HUES48 (cell line): ENCODE results near the gene MPDZ.

ENCODE experiments used
- H3K27ac ChIP-seq: one replicate; pipeline ENCODE4 v1.7.0; 2013; ENCODE audit warnings: low read depth, low read length, inconsistent platforms
- H3K27me3 ChIP-seq: 2 replicates; pipeline ENCODE4 v1.6.1; 2013; ENCODE audit warnings: mild to moderate bottlenecking, low read length; ENCODE audit not compliant: control insufficient read depth, insufficient read depth
- H3K36me3 ChIP-seq: 2 replicates; pipeline ENCODE4 v1.6.1; 2013; ENCODE audit warnings: low read length; ENCODE audit not compliant: control insufficient read depth, insufficient read depth
- H3K4me1 ChIP-seq: 2 replicates; pipeline ENCODE4 v1.6.1; 2013; ENCODE audit warnings: mild to moderate bottlenecking, low read length; ENCODE audit not compliant: control insufficient read depth, insufficient read depth
- H3K4me3 ChIP-seq: 2 replicates; pipeline ENCODE4 v1.5.1; 2013; ENCODE audit warnings: mild to moderate bottlenecking, low read depth, low read length
- H3K9ac ChIP-seq: 2 replicates; pipeline ENCODE4 v1.6.1; 2013; ENCODE audit warnings: mild to moderate bottlenecking, low read depth, low read length, moderate library complexity
- H3K9me3 ChIP-seq: 2 replicates; pipeline ENCODE4 v1.6.1; 2013; ENCODE audit warnings: low read length; ENCODE audit not compliant: control insufficient read depth, insufficient read depth

MPDZ gene

DNA sequence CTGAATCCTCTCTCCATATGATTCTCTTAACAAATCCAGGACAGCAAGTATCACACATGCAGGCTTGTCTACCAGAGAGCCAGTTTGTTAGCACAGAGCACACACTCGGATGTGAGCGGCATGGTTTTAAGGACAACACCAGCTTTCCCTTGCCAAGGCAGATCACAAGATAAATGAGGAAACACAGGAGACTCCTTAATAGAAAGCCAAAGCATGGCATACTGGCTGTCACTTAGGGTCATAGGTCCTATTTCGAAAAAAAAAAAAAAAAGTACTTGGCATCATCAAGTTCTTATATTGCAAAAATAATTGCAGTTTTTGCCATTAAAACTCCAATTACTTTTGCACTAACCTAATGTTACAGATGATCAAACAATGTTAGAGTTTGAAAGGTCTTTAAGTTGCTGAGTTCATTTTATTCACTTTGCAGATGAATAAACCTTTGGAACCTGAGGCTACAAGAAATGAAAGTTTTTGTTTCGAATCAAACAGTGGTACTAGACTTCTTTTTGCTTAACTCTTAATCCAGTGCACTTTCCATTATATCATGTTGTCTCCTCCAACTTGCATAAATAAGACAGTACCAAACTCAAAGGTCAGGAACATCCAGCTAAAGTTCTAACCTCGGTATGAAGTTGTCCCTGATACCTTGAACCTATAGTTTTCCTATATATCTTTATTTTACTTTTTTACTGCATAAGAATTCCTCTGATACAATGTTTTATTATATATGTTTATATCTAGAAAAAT is 138.5 kb downstream of the MPDZ start:
- no peaks in the 10 kb centered on the region for H3K9me3 ChIP-seq
- H3K9ac ChIP-seq = no peak overlapping the region
- H3K4me1 ChIP-seq = peaks cover 31% of the 10 kb centered on the region
- peaks cover 32% of the 10 kb centered on the region for H3K36me3 ChIP-seq
- H3K27ac ChIP-seq = no peak overlapping the region
- no peaks in the 10 kb centered on the region for H3K27me3 ChIP-seq
- no peak overlapping the region for H3K4me3 ChIP-seq

- Histone ChIP-seq H3K27me3 (no peaks in the 10 kb centered on the region), H3K36me3 (peaks cover 45% of the 10 kb centered on the region), H3K4me1 (peaks cover 28% of the 10 kb centered on the region), H3K9ac (no peak overlapping the region; the same call in 1 of the 2 replicates), H3K27ac (peak overlapping the region; percentile 81), H3K9me3 (no peaks in the 10 kb centered on the region), H3K4me3 (peak overlapping the region; percentile 21; the same call in 1 of the 2 replicates)
Observed at GRCh38 chr9:13139641-13140171, 139.8 kb downstream of the MPDZ start.

- no peak overlapping the region for H3K27ac ChIP-seq
- H3K4me3 ChIP-seq = no peak overlapping the region
- no peaks in the 10 kb centered on the region for H3K9me3 ChIP-seq
- peaks cover 9% of the 10 kb centered on the region for H3K4me1 ChIP-seq
- no peaks in the 10 kb centered on the region for H3K27me3 ChIP-seq
- no peak overlapping the region for H3K9ac ChIP-seq
- H3K36me3 ChIP-seq = peaks cover 66% of the 10 kb centered on the region
Observed at GRCh38 chr9:13137426-13137825, 142.1 kb downstream of the MPDZ start.

DNA sequence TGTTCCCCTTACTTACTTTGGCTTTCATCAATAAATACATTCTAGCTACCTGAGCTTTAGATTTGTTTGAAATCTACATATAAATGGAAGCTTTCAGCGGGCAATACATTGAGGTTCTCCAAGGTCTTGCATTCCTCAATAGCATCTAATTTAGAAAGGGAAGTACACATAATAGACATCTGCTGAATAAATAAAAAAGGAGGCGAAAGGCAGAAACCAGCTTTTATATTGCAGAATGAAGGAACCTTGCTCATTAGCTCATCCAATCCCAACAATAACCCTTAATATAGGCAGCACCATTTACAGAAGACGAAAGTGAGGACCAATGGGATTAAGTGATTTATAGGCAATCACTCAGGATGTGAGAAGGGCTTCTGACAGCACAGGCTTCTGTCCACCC is 147.5 kb downstream of the MPDZ start:
- Histone ChIP-seq H3K9ac (no peak overlapping the region), H3K36me3 (peaks cover 53% of the 10 kb centered on the region), H3K4me3 (no peak overlapping the region), H3K27ac (no peak overlapping the region), H3K9me3 (no peaks in the 10 kb centered on the region), H3K4me1 (peaks cover 8% of the 10 kb centered on the region), H3K27me3 (no peaks in the 10 kb centered on the region)

DNA sequence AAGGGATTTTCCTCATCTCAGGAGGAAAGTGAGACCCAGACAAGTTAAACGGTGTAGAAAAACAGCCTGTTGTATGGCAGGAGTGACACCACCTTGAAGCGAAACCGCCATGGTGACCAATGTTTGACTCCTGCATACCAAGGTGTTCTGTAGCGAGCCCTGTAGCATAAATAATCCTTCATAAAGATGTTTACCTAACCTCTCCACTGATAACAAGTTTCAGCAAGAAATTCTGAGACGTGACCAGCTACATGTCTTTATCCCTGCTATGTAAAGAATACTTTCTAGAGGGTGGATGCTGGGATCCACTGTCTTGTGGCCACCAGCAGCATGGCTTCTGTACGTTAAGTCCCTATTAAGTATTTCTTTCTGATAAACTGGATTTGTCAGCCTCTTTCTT is 148.1 kb downstream of the MPDZ start:
- Histone ChIP-seq H3K9ac (no peak overlapping the region), H3K4me3 (no peak overlapping the region), H3K36me3 (peaks cover 53% of the 10 kb centered on the region), H3K9me3 (no peaks in the 10 kb centered on the region), H3K27me3 (no peaks in the 10 kb centered on the region), H3K27ac (no peak overlapping the region), H3K4me1 (peaks cover 8% of the 10 kb centered on the region)

GRCh38 chr9:13128266-13128860 is 151.1 kb downstream of the MPDZ start:
- Histone ChIP-seq H3K27me3 (no peaks in the 10 kb centered on the region), H3K9ac (no peak overlapping the region), H3K4me3 (no peak overlapping the region), H3K36me3 (peaks cover 49% of the 10 kb centered on the region), H3K4me1 (peaks cover 8% of the 10 kb centered on the region), H3K9me3 (no peaks in the 10 kb centered on the region), H3K27ac (no peak overlapping the region)

- no peak overlapping the region for H3K9ac ChIP-seq
- peaks cover 47% of the 10 kb centered on the region for H3K36me3 ChIP-seq
- no peak overlapping the region for H3K27ac ChIP-seq
- H3K9me3 ChIP-seq = no peaks in the 10 kb centered on the region
- peaks cover 6% of the 10 kb centered on the region for H3K4me1 ChIP-seq
- H3K27me3 ChIP-seq = no peaks in the 10 kb centered on the region
- H3K4me3 ChIP-seq = no peak overlapping the region
Observed at GRCh38 chr9:13127131-13127530, 152.4 kb downstream of the MPDZ start.

GRCh38 chr9:13125261-13125660 is 154.2 kb downstream of the MPDZ start:
- H3K36me3 ChIP-seq = peaks cover 45% of the 10 kb centered on the region
- no peak overlapping the region for H3K9ac ChIP-seq
- no peaks in the 10 kb centered on the region for H3K9me3 ChIP-seq
- H3K27me3 ChIP-seq = no peaks in the 10 kb centered on the region
- H3K27ac ChIP-seq = no peak overlapping the region
- H3K4me1 ChIP-seq = no peaks in the 10 kb centered on the region
- no peak overlapping the region for H3K4me3 ChIP-seq

DNA sequence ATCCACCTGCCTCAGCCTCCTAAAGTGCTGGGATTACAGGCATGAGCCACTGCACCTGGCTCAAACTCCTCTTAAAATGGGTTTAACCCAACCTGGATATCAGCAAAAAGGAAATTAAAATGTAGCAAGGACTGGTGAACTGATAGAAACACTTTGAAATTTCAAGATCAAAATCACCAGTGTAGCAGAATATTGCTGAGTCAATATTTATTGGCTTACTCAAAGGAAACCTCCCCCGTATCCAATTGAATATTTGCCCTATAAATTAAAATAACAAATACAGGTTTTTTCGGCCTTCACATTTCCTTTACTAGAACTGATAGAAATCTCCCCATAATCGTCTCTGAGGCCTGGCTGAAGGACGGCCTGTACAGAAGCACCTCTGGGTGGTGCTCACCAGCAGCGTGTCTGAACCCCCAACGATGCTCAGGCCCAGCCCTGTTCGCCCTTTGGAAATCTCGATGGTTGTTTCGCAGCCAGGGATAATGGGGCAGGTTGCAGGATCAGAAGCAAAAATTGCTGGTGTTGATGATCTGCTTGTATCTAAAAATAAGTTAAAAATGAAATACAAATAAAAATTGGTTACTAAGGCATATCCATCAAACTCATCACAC is 156.6 kb downstream of the MPDZ start:
- H3K9me3 ChIP-seq = no peaks in the 10 kb centered on the region
- H3K4me3 ChIP-seq = no peak overlapping the region
- H3K27ac ChIP-seq = no peak overlapping the region
- H3K4me1 ChIP-seq = peaks cover 8% of the 10 kb centered on the region
- no peak overlapping the region for H3K9ac ChIP-seq
- no peaks in the 10 kb centered on the region for H3K27me3 ChIP-seq
- H3K36me3 ChIP-seq = peaks cover 43% of the 10 kb centered on the region

DNA sequence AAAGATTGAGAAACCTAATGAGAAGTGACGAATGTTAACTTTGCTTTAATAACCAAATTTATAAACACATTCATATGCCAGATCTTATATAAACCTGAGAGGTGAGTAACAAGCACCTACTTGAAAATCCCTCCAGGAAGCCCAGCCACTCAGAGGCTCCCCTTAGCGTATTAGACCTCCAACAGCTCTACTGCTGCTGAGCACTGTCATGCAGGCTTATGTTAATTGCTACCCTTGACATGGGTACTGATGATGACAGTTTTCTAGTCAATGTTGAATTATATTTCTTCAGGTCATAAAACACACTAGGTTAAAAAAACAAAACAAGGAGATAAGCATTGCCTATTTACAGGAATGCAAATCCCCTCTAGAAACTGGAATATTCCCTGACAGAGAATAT is 161.2 kb downstream of the MPDZ start:
- H3K36me3 ChIP-seq = peaks cover 21% of the 10 kb centered on the region
- H3K9me3 ChIP-seq = no peaks in the 10 kb centered on the region
- H3K27me3 ChIP-seq = no peaks in the 10 kb centered on the region
- H3K4me3 ChIP-seq = no peak overlapping the region
- no peak overlapping the region for H3K9ac ChIP-seq
- H3K4me1 ChIP-seq = peaks cover 8% of the 10 kb centered on the region
- peak overlapping the region; percentile 57 for H3K27ac ChIP-seq

DNA sequence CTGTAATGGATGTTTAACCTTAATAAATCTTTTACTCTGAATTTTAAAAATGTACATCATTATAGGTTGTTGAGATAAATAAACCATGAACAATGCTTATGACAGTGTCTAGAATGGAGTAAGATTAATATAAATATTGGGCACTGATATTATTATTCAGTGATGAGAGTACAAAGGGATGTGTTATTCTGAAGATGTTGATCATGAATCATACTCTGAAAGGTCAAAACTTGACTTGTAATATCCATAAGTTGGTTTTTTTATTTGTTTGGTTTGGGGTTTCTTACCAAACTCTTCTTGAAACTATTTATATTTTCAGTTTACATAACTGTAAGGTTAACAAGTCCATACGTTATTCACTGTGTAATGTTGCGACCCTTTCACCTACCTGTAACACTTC is 163.2 kb downstream of the MPDZ start:
- peaks cover 8% of the 10 kb centered on the region for H3K4me1 ChIP-seq
- no peaks in the 10 kb centered on the region for H3K9me3 ChIP-seq
- H3K27ac ChIP-seq = no peak overlapping the region
- no peaks in the 10 kb centered on the region for H3K27me3 ChIP-seq
- H3K36me3 ChIP-seq = peaks cover 24% of the 10 kb centered on the region
- no peak overlapping the region for H3K9ac ChIP-seq
- no peak overlapping the region for H3K4me3 ChIP-seq
